Omental fat pad (tissue), 4 donors: ENCODE results near the gene TPPP. TPM values are rescaled to one million over a fixed set of nuclear protein-coding genes. Genes with fewer than 3 reads are reported as not detected.
"Not testable (repeated sequence)": the region's sequence is repeated elsewhere in the genome, so short reads cannot be mapped to it uniquely, and the experiment has no call there.

Experiments used
- ATAC-seq: fragments of 150-250 bp; one replicate; pipeline ENCODE4 v1.9.1; 2016; ENCODE audit warnings: mild to moderate bottlenecking, moderate library complexity; ENCODE audit not compliant: low FRiP score
- DNase-seq: peaks from one replicate; pipeline ENCODE4 v3.0.0-alpha.2; 2019; ENCODE audit warnings: low spot score
- CTCF ChIP-seq, 3 donors: fragments of 450-650 bp; IDR thresholded peaks; one replicate each; pipeline ENCODE4 v1.5.1; 2016 to 2017; ENCODE audit warnings: antibody characterized with exemption in 3 of 3, mild to moderate bottlenecking in 3 of 3, moderate library complexity in 2 of 3
- total RNA-seq, 4 donors: library from RNA; depleted of rRNA; stranded (reverse); fragments of >200 nt; gene quantifications; one replicate each; pipeline ENCODE4 v1.1.0, GENCODE V29; 2016

The TPPP gene
- total RNA-seq, 4 donors from 2014 or later = 3.9 to 7.8 (median 5.5) TPM

- ATAC-seq (no peak), DNase-seq (no peak)
- TF ChIP-seq CTCF (IDR thresholded peaks at IDR 0.05) = no peak
Measured at GRCh38 chr5:635306-636055, 57.7 kb downstream of the TPPP start.

- no peak for TF ChIP-seq CTCF (IDR thresholded peaks at IDR 0.05)
- DNase-seq = no peak
- ATAC-seq = no peak
Measured at GRCh38 chr5:634191-634590, 59.0 kb downstream of the TPPP start.

- DNase-seq = no peak
- no peak for ATAC-seq
- no peak for TF ChIP-seq CTCF (IDR thresholded peaks at IDR 0.05)
Measured at GRCh38 chr5:633501-633955, 59.6 kb downstream of the TPPP start.

- not testable (repeated sequence) for DNase-seq, ATAC-seq
Measured at GRCh38 chr5:628351-629205, 64.6 kb downstream of the TPPP start.

- DNase-seq = no peak
- ATAC-seq = no peak
- no peak for TF ChIP-seq CTCF (IDR thresholded peaks at IDR 0.05)
Measured at GRCh38 chr5:627840-628239, 65.3 kb downstream of the TPPP start.

- no peak for ATAC-seq
- TF ChIP-seq CTCF (IDR thresholded peaks at IDR 0.05) = no peak
- DNase-seq = no peak
Measured at GRCh38 chr5:626850-627249, 66.3 kb downstream of the TPPP start.

- TF ChIP-seq CTCF (IDR thresholded peaks at IDR 0.05) = no peak
- ATAC-seq = no peak
- no peak for DNase-seq
Measured at GRCh38 chr5:625516-625915, 67.6 kb downstream of the TPPP start.
